T-cell (primary cell): Measurements from ENCODE around the gene KCNT1. TPM values are rescaled to one million over a fixed set of nuclear protein-coding genes. Genes with fewer than 3 reads are reported as not detected.

ENCODE experiments used
- ATAC-seq, 4 experiments: fragments of 200-7000 bp in 3 of 4; fragments of 150-1000 bp in 1 of 4; cut with Tn5 transposase; replicated peaks in 1 of 4; 1 replicate in 3 of 4; 2 replicates in 1 of 4; pipeline ENCODE4 v1.10.0; 2021; ENCODE audit warnings: moderate library complexity in 3 of 4, mild to moderate bottlenecking in 2 of 4, moderate number of reproducible peaks in 1 of 4
- CTCF ChIA-PET, 2 donors: fragments of 300-600 bp; sonication (Branson Sonifier 250); formaldehyde crosslinking; loops; one replicate each; lab custom pipeline; 2022; ENCODE audit warnings: antibody characterized with exemption in 2 of 2; lab: Charles Lee
- POLR2A ChIA-PET, 2 donors: fragments of 300-600 bp; sonication (Branson Sonifier 250); formaldehyde crosslinking; loops; one replicate each; lab custom pipeline; 2022; ENCODE audit warnings: antibody characterized with exemption in 2 of 2; lab: Charles Lee
- DNase-seq, 35 experiments: peaks; one replicate each; pipeline versions ENCODE4 v3.0.0 to v3.0.0-alpha.2; 2013 to 2023
- H3K27ac ChIP-seq: one replicate; pipeline ENCODE4 v1.5.1; 2013; ENCODE audit warnings: low read length
- H3K27me3 ChIP-seq, 2 experiments: replicated peaks in 1 of 2; 1 replicate in 1 of 2; 2 replicates in 1 of 2; pipeline versions ENCODE4 v1.6.1 to v1.7.0; 2013; ENCODE audit warnings: low read length in 1 of 2, mixed read lengths in 1 of 2; ENCODE audit not compliant: control insufficient read depth in 2 of 2, insufficient read depth in 2 of 2; ENCODE audit errors: extremely low read depth in 1 of 2
- H3K36me3 ChIP-seq, 2 donors: 1 replicate in 1 of 2; 2 replicates in 1 of 2; pipeline versions ENCODE4 v1.6.1 to v1.7.0; 2013; ENCODE audit warnings: low read length in 1 of 2; ENCODE audit not compliant: control insufficient read depth in 2 of 2, insufficient read depth in 1 of 2; ENCODE audit errors: extremely low read depth in 1 of 2
- H3K4me1 ChIP-seq, 2 experiments: 1 replicate in 1 of 2; 2 replicates in 1 of 2; pipeline versions ENCODE4 v1.6.1 to v1.7.0; 2013; ENCODE audit warnings: low read length in 2 of 2, mixed read lengths in 1 of 2; ENCODE audit not compliant: insufficient read depth in 2 of 2, control insufficient read depth in 1 of 2; ENCODE audit errors: extremely low read depth in 1 of 2
- H3K4me3 ChIP-seq, 2 donors: 1 replicate in 1 of 2; 2 replicates in 1 of 2; pipeline versions ENCODE4 v1.5.1 to v1.7.0; 2013; ENCODE audit warnings: mild to moderate bottlenecking in 2 of 2, low read length in 1 of 2, moderate library complexity in 1 of 2; ENCODE audit not compliant: control insufficient read depth in 1 of 2; ENCODE audit errors: extremely low read depth in 1 of 2
- H3K9me3 ChIP-seq: 2 replicates; pipeline ENCODE4 v1.7.0; 2013
- H3K27ac Mint-ChIP-seq, 2 donors: one replicate each; pipeline ENCODE4 v1.8.0; 2020 to 2021; ENCODE audit warnings: mild to moderate bottlenecking in 2 of 2, mixed read lengths in 2 of 2
- H3K27me3 Mint-ChIP-seq, 2 donors: one replicate each; pipeline ENCODE4 v1.8.0; 2021 to 2022; ENCODE audit warnings: mixed read lengths in 2 of 2
- H3K36me3 Mint-ChIP-seq: one replicate; pipeline ENCODE4 v1.8.0; 2021; ENCODE audit warnings: mixed read lengths
- H3K4me1 Mint-ChIP-seq, 3 donors: one replicate each; pipeline ENCODE4 v1.8.0; 2020 to 2022; ENCODE audit warnings: mixed read lengths in 3 of 3, mild to moderate bottlenecking in 1 of 3
- H3K4me3 Mint-ChIP-seq, 3 donors: one replicate each; pipeline ENCODE4 v1.8.0; 2020 to 2022; ENCODE audit warnings: mild to moderate bottlenecking in 3 of 3, mixed read lengths in 3 of 3, moderate library complexity in 3 of 3
- H3K9me3 Mint-ChIP-seq, 3 donors: one replicate each; pipeline ENCODE4 v1.8.0; 2020 to 2022; ENCODE audit warnings: mixed read lengths in 3 of 3
- WGBS: methylation state at CpG from one replicate; pipeline ENCODE4 v1.1.5; 2013; ENCODE audit warnings: missing lambda C conversion rate; ENCODE audit not compliant: insufficient coverage; 5-methylcytosine and 5-hydroxymethylcytosine counted together
- total RNA-seq, 35 experiments: library from RNA in 6 of 35; stranded (reverse) in 6 of 35; fragments of 120-200 nt in 1 of 35; gene quantifications; one replicate each; pipeline versions ENCODE4 v1.2.1 to v1.2.4 and lab custom pipeline; 2013 to 2026

KCNT1 gene
- total RNA-seq, 5 donors from 2014 or later (not counting 1 experiment from before 2014, with no cell fraction given), result 0.07 to 0.54 (median 0.16) TPM; not detected in 2

GRCh38 chr9:135786146-135786690, 84.2 kb downstream of the KCNT1 start:
- ATAC-seq, result no peak

GRCh38 chr9:135787317-135787716, 85.3 kb downstream of the KCNT1 start:
- CTCF ChIA-PET, result no interaction called here
- POLR2A ChIA-PET, result no interaction called here

More at GRCh38 chr9:135786146-135786690, 84.2 kb downstream of the KCNT1 start:
- Histone ChIP-seq H3K36me3 (no peaks in the 10 kb centered on the region), H3K27me3 (peaks cover 0 to 12% of the 10 kb centered on the region in 2 experiments), H3K4me1 (no peaks in the 10 kb centered on the region), H3K9me3 (no peaks in the 10 kb centered on the region), H3K4me3 (no peak overlapping the region), H3K27ac (no peak overlapping the region)
- H3K36me3 Mint-ChIP-seq, result no peaks in the 10 kb centered on the region
- H3K27me3 Mint-ChIP-seq, result peaks cover 0 to 5% of the 10 kb centered on the region in 2 donors
- 93% methylated on average over 43 of the region's 44 CpGs for WGBS
- no peaks in the 10 kb centered on the region for H3K9me3 Mint-ChIP-seq
- H3K4me1 Mint-ChIP-seq, result no peaks in the 10 kb centered on the region
- H3K27ac Mint-ChIP-seq, result no peak overlapping the region
- POLR2A ChIA-PET, result no interaction called here
- H3K4me3 Mint-ChIP-seq, result no peak overlapping the region
- CTCF ChIA-PET, result no interaction called here
- no peak for DNase-seq

GRCh38 chr9:135787776-135788575, 86.0 kb downstream of the KCNT1 start:
- Histone ChIP-seq H3K9me3 (no peaks in the 10 kb centered on the region), H3K4me1 (no peaks in the 10 kb centered on the region), H3K27ac (no peak overlapping the region), H3K4me3 (no peak overlapping the region), H3K36me3 (no peaks in the 10 kb centered on the region), H3K27me3 (peaks cover 0 to 12% of the 10 kb centered on the region in 2 experiments)
- 87% methylated on average over 37 of the region's 38 CpGs for WGBS
- H3K27ac Mint-ChIP-seq, result no peak overlapping the region
- H3K4me3 Mint-ChIP-seq, result no peak overlapping the region
- no peaks in the 10 kb centered on the region for H3K36me3 Mint-ChIP-seq
- ChIA-PET CTCF (no interaction called here), POLR2A (no interaction called here)
- no peaks in the 10 kb centered on the region for H3K4me1 Mint-ChIP-seq
- ATAC-seq (no peak), DNase-seq (no peak)
- no peaks in the 10 kb centered on the region for H3K9me3 Mint-ChIP-seq
- peaks cover 0 to 1% of the 10 kb centered on the region in 2 donors for H3K27me3 Mint-ChIP-seq

More at GRCh38 chr9:135787317-135787716, 85.3 kb downstream of the KCNT1 start:
- Histone ChIP-seq H3K4me1 (no peaks in the 10 kb centered on the region), H3K27ac (no peak overlapping the region), H3K9me3 (no peaks in the 10 kb centered on the region), H3K27me3 (peaks cover 0 to 12% of the 10 kb centered on the region in 2 experiments), H3K36me3 (no peaks in the 10 kb centered on the region), H3K4me3 (no peak overlapping the region)
- Mint-ChIP-seq H3K27me3 (peaks cover 0 to 4% of the 10 kb centered on the region in 2 donors), H3K4me1 (no peaks in the 10 kb centered on the region), H3K4me3 (no peak overlapping the region), H3K36me3 (no peaks in the 10 kb centered on the region), H3K27ac (no peak overlapping the region), H3K9me3 (no peaks in the 10 kb centered on the region)
- ATAC-seq, result no peak
- 72% methylated on average over 11 of the region's 16 CpGs for WGBS
- DNase-seq, result no peak

GRCh38 chr9:135788576-135789300, 86.8 kb downstream of the KCNT1 start:
- CTCF ChIA-PET, result no interaction called here
- 75% methylated on average over 35 of the region's 36 CpGs for WGBS

GRCh38 chr9:135789838-135790291, 87.9 kb downstream of the KCNT1 start:
- H3K4me1 Mint-ChIP-seq, result no peaks in the 10 kb centered on the region
- no peak overlapping the region for H3K4me3 ChIP-seq
- WGBS, result 90% methylated on average over 11 of the region's 13 CpGs
- H3K4me3 Mint-ChIP-seq, result no peak overlapping the region
- H3K4me1 ChIP-seq, result no peaks in the 10 kb centered on the region
- no peaks in the 10 kb centered on the region for H3K36me3 ChIP-seq
- ChIA-PET POLR2A (no interaction called here), CTCF (no interaction called here)
- ATAC-seq (no peak), DNase-seq (no peak)
- H3K27me3 Mint-ChIP-seq, result no peaks in the 10 kb centered on the region
- H3K27me3 ChIP-seq, result peaks cover 0 to 13% of the 10 kb centered on the region in 2 experiments
- H3K27ac ChIP-seq, result no peak overlapping the region
- H3K9me3 ChIP-seq, result no peaks in the 10 kb centered on the region
- H3K9me3 Mint-ChIP-seq, result no peaks in the 10 kb centered on the region
- H3K36me3 Mint-ChIP-seq, result no peaks in the 10 kb centered on the region
- H3K27ac Mint-ChIP-seq, result no peak overlapping the region

More at GRCh38 chr9:135788576-135789300, 86.8 kb downstream of the KCNT1 start:
- H3K9me3 Mint-ChIP-seq, result no peaks in the 10 kb centered on the region
- H3K4me1 Mint-ChIP-seq, result no peaks in the 10 kb centered on the region
- no peak overlapping the region for H3K4me3 Mint-ChIP-seq
- Histone ChIP-seq H3K9me3 (no peaks in the 10 kb centered on the region), H3K27ac (no peak overlapping the region), H3K36me3 (no peaks in the 10 kb centered on the region), H3K4me1 (no peaks in the 10 kb centered on the region), H3K27me3 (peaks cover 0 to 13% of the 10 kb centered on the region in 2 experiments), H3K4me3 (no peak overlapping the region)
- no peaks in the 10 kb centered on the region for H3K36me3 Mint-ChIP-seq
- ATAC-seq (no peak), DNase-seq (no peak)
- no peaks in the 10 kb centered on the region for H3K27me3 Mint-ChIP-seq
- POLR2A ChIA-PET, result no interaction called here
- H3K27ac Mint-ChIP-seq, result no peak overlapping the region

- DNase-seq, result no peak
- CTCF ChIA-PET, result no interaction called here
- WGBS, result 88% methylated on average over 9 of the region's 10 CpGs
- no peak for ATAC-seq
- Mint-ChIP-seq H3K36me3 (no peaks in the 10 kb centered on the region), H3K9me3 (no peaks in the 10 kb centered on the region), H3K27ac (no peak overlapping the region), H3K4me1 (no peaks in the 10 kb centered on the region), H3K4me3 (no peak overlapping the region), H3K27me3 (no peaks in the 10 kb centered on the region)
- POLR2A ChIA-PET, result no interaction called here
- Histone ChIP-seq H3K4me3 (no peak overlapping the region), H3K36me3 (no peaks in the 10 kb centered on the region), H3K27ac (no peak overlapping the region), H3K9me3 (no peaks in the 10 kb centered on the region), H3K4me1 (no peaks in the 10 kb centered on the region), H3K27me3 (peaks cover 0 to 11% of the 10 kb centered on the region in 2 experiments)
Measured at GRCh38 chr9:135790356-135790755, 88.4 kb downstream of the KCNT1 start.
